HepG2 (cell line): ENCODE data around the gene CUL4B. TPM values are rescaled to one million over a fixed set of nuclear protein-coding genes. Genes with fewer than 3 reads are reported as not detected.

Experiments used
- FOXA3 ChIP-seq: IDR thresholded peaks from 2 replicates; pipeline ENCODE4 v1.6.1; 2016; ENCODE audit warnings: missing genetic modification reagents, missing compliant biosample characterization
- GLI4 ChIP-seq: sonication (generic); formaldehyde crosslinking; IDR thresholded peaks from 2 replicates; pipeline ENCODE4 v1.5.1; 2020; ENCODE audit warnings: missing genetic modification reagents, mild to moderate bottlenecking, moderate library complexity, borderline replicate concordance
- HNRNPLL ChIP-seq: fragments of 200-400 bp; formaldehyde crosslinking; IDR thresholded peaks from 2 replicates; pipeline ENCODE4 v1.6.1; 2017; ENCODE audit warnings: mild to moderate bottlenecking, low read depth, low read length; ENCODE audit not compliant: poor library complexity, severe bottlenecking
- MEIS2 ChIP-seq: sonication (generic); formaldehyde crosslinking; IDR thresholded peaks from 2 replicates; pipeline ENCODE4 v1.9.0; 2021; ENCODE audit warnings: mild to moderate bottlenecking, missing genetic modification reagents
- PAWR ChIP-seq: sonication (generic); formaldehyde crosslinking; IDR thresholded peaks from 2 replicates; pipeline ENCODE4 v1.4.0; 2020; ENCODE audit warnings: missing genetic modification reagents, mild to moderate bottlenecking, borderline replicate concordance
- SKI ChIP-seq: fragments of 450-650 bp; IDR thresholded peaks from one replicate; pipeline ENCODE4 v1.6.1; 2018; ENCODE audit warnings: mild to moderate bottlenecking; ENCODE audit not compliant: partially characterized antibody
- STAG1 ChIP-seq: sonication (generic); formaldehyde crosslinking; IDR thresholded peaks from 2 replicates; pipeline ENCODE4 v1.4.0; 2020; ENCODE audit warnings: missing genetic modification reagents
- U2AF1 ChIP-seq: fragments of 200-400 bp; formaldehyde crosslinking; optimal IDR thresholded peaks from 2 replicates; pipeline ENCODE3; 2017; ENCODE audit warnings: mild to moderate bottlenecking, low read depth, low read length
- ZBTB7A ChIP-seq: sonication (generic); formaldehyde crosslinking; IDR thresholded peaks from 2 replicates; pipeline ENCODE4 v1.8.0; 2022; ENCODE audit warnings: mild to moderate bottlenecking, missing genetic modification reagents
- ZFP36L2 ChIP-seq: sonication (generic); formaldehyde crosslinking; IDR thresholded peaks from 2 replicates; pipeline ENCODE4 v1.4.0; 2020; ENCODE audit warnings: missing genetic modification reagents
- ZFX ChIP-seq: sonication (generic); formaldehyde crosslinking; IDR thresholded peaks from 2 replicates; pipeline ENCODE4 v1.4.0; 2020; ENCODE audit warnings: mild to moderate bottlenecking, low read depth, missing genetic modification reagents, moderate library complexity
- ZNF30 ChIP-seq: sonication (generic); formaldehyde crosslinking; IDR thresholded peaks from 2 replicates; pipeline ENCODE4 v1.5.0; 2020; ENCODE audit warnings: mild to moderate bottlenecking, missing genetic modification reagents
- ZNF530 ChIP-seq: sonication (generic); formaldehyde crosslinking; IDR thresholded peaks from 2 replicates; pipeline ENCODE4 v1.5.0; 2020; ENCODE audit warnings: low read depth, mild to moderate bottlenecking, missing genetic modification reagents
- ZNF703 ChIP-seq: sonication (generic); formaldehyde crosslinking; IDR thresholded peaks from 2 replicates; pipeline ENCODE4 v1.5.1; 2020; ENCODE audit warnings: missing genetic modification reagents, mild to moderate bottlenecking, moderate library complexity, borderline replicate concordance
- ZNF746 ChIP-seq: sonication (generic); formaldehyde crosslinking; IDR thresholded peaks from 2 replicates; pipeline ENCODE4 v1.8.0; 2022; ENCODE audit warnings: mild to moderate bottlenecking, missing genetic modification reagents
- ZNF749 ChIP-seq: sonication (generic); formaldehyde crosslinking; IDR thresholded peaks from 2 replicates; pipeline ENCODE4 v1.8.0; 2022; ENCODE audit warnings: mild to moderate bottlenecking, missing genetic modification reagents, moderate library complexity, borderline replicate concordance
- polyA plus RNA-seq, 8 experiments: library from polyadenylated mRNA; depleted of rRNA in 3 of 8; stranded (reverse) in 7 of 8; unstranded in 1 of 8; fragments of >200 nt; fragmentation: Illumina TruSeq in 4 of 8; extraction: Trizol in 4 of 8; gene quantifications; 2 replicates each; pipeline versions ENCODE4 v1.2.1 to v1.2.3, GENCODE V29; 2011 to 2016; ENCODE audit warnings: low read depth in 4 of 8, missing spikeins in 1 of 8, mixed read lengths in 1 of 8; ENCODE audit not compliant: insufficient read depth in 1 of 8
- total RNA-seq, 5 experiments: library from RNA; depleted of rRNA; stranded (reverse); fragments of >200 nt; fragmentation: Illumina TruSeq; extraction: Trizol; gene quantifications; 2 replicates each; pipeline ENCODE4 v1.2.3, GENCODE V29; 2016; ENCODE audit warnings: low read depth in 1 of 5
- TF ChIP-seq, protein P1 (sequence below): sonication (generic); formaldehyde crosslinking; IDR thresholded peaks from 2 replicates; pipeline ENCODE4 v1.4.0; 2020; ENCODE audit warnings: missing genetic modification reagents
- TF ChIP-seq, protein P2 (sequence below): IDR thresholded peaks from 2 replicates; pipeline ENCODE4 v1.6.1; 2016; ENCODE audit warnings: mild to moderate bottlenecking
- TF ChIP-seq, protein P3 (sequence below): sonication (generic); formaldehyde crosslinking; IDR thresholded peaks from 2 replicates; pipeline ENCODE4 v1.8.1; 2023; ENCODE audit warnings: mild to moderate bottlenecking, missing genetic modification reagents
- TF ChIP-seq, protein P4 (sequence below): sonication (generic); formaldehyde crosslinking; IDR thresholded peaks from 2 replicates; pipeline ENCODE4 v1.4.0; 2020; ENCODE audit warnings: missing genetic modification reagents

The CUL4B gene
- total and polyA plus RNA-seq, 2 of the 13 experiments (the other 11 are each of a cell fraction or from before 2014, with no cell fraction given), result 21.6 to 28.5 TPM

DNA sequence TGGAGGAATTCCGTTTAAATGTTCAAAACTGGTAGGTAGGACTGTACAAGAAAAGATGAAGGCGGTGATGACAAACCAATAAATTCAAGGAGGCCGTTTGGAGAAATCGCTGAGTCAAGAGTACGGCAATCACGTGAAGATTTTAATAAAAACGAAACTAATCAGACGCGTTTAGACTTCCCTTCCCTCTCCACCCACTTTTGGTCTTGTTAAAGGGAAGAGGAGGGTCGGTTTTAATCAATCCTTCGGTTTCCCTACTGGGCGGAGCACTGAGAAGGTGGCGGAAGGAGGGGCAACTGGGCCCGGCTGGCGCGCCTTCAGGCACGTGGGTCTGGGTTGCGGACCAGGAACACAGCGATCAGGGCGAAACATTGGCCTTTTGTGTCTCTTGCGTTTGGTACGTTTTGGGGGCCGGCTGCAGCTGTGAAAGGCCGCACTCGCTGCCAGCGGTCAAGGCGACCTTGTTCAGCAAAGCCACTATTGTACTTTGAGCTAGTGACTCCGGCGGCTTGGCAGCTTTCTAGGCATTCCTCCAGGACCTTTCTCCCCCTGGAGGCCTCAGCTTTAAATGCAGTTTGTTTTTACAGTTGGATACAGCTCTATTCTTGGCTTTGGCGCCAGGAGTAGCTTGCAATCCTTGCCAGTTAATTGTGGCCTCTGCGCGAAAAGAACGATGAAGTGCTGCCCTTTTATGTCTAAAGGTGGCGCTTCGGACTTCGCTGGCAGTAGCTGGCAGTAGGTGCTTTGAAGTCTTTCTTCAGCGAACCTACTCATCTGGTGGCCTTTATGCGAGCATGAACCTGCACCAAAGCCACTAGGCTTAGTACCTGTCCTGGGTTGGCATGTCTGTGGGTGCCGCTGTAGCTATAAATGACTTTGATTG, 74.9 kb downstream of the CUL4B start (continued):
- TF ChIP-seq FOXA3 (peak; percentile 29; the same call in 1 of the 2 replicates), U2AF1 (no peak), HNRNPLL (peak; percentile 76), ZNF30 (CRISPR knock-in tag) (no peak), GLI4 (CRISPR knock-in tag) (no peak), ZFP36L2 (CRISPR knock-in tag) (no peak), PAWR (CRISPR knock-in tag) (no peak), ZNF746 (peak; percentile 25; the same call in 1 of the 2 replicates), ZFX (peak; percentile 79), STAG1 (CRISPR knock-in tag) (peak; percentile 31; the same call in 1 of the 2 replicates), MEIS2 (CRISPR knock-in tag) (no peak), SKI (peak; percentile 60), ZNF530 (CRISPR knock-in tag) (no peak), ZBTB7A (CRISPR knock-in tag) (no peak), ZNF703 (no peak; the same call in 1 of the 2 replicates), ZNF749 (CRISPR knock-in tag) (no peak)
- TF ChIP-seq, protein P1, sequence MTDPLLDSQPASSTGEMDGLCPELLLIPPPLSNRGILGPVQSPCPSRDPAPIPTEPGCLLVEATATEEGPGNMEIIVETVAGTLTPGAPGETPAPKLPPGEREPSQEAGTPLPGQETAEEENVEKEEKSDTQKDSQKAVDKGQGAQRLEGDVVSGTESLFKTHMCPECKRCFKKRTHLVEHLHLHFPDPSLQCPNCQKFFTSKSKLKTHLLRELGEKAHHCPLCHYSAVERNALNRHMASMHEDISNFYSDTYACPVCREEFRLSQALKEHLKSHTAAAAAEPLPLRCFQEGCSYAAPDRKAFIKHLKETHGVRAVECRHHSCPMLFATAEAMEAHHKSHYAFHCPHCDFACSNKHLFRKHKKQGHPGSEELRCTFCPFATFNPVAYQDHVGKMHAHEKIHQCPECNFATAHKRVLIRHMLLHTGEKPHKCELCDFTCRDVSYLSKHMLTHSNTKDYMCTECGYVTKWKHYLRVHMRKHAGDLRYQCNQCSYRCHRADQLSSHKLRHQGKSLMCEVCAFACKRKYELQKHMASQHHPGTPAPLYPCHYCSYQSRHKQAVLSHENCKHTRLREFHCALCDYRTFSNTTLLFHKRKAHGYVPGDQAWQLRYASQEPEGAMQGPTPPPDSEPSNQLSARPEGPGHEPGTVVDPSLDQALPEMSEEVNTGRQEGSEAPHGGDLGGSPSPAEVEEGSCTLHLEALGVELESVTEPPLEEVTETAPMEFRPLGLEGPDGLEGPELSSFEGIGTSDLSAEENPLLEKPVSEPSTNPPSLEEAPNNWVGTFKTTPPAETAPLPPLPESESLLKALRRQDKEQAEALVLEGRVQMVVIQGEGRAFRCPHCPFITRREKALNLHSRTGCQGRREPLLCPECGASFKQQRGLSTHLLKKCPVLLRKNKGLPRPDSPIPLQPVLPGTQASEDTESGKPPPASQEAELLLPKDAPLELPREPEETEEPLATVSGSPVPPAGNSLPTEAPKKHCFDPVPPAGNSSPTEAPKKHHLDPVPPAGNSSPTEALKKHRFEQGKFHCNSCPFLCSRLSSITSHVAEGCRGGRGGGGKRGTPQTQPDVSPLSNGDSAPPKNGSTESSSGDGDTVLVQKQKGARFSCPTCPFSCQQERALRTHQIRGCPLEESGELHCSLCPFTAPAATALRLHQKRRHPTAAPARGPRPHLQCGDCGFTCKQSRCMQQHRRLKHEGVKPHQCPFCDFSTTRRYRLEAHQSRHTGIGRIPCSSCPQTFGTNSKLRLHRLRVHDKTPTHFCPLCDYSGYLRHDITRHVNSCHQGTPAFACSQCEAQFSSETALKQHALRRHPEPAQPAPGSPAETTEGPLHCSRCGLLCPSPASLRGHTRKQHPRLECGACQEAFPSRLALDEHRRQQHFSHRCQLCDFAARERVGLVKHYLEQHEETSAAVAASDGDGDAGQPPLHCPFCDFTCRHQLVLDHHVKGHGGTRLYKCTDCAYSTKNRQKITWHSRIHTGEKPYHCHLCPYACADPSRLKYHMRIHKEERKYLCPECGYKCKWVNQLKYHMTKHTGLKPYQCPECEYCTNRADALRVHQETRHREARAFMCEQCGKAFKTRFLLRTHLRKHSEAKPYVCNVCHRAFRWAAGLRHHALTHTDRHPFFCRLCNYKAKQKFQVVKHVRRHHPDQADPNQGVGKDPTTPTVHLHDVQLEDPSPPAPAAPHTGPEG (CRISPR knock-in tag), result peak; percentile 79
- TF ChIP-seq, protein P2, sequence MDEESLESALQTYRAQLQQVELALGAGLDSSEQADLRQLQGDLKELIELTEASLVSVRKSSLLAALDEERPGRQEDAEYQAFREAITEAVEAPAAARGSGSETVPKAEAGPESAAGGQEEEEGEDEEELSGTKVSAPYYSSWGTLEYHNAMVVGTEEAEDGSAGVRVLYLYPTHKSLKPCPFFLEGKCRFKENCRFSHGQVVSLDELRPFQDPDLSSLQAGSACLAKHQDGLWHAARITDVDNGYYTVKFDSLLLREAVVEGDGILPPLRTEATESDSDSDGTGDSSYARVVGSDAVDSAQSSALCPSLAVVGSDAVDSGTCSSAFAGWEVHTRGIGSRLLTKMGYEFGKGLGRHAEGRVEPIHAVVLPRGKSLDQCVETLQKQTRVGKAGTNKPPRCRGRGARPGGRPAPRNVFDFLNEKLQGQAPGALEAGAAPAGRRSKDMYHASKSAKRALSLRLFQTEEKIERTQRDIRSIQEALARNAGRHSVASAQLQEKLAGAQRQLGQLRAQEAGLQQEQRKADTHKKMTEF (CRISPR knock-in tag), result 0 out of 2 replicates have a peak, but pooled peaks have one; percentile 34
- TF ChIP-seq, protein P3, sequence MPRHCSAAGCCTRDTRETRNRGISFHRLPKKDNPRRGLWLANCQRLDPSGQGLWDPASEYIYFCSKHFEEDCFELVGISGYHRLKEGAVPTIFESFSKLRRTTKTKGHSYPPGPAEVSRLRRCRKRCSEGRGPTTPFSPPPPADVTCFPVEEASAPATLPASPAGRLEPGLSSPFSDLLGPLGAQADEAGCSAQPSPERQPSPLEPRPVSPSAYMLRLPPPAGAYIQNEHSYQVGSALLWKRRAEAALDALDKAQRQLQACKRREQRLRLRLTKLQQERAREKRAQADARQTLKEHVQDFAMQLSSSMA (CRISPR knock-in tag), result no peak
- TF ChIP-seq, protein P4, sequence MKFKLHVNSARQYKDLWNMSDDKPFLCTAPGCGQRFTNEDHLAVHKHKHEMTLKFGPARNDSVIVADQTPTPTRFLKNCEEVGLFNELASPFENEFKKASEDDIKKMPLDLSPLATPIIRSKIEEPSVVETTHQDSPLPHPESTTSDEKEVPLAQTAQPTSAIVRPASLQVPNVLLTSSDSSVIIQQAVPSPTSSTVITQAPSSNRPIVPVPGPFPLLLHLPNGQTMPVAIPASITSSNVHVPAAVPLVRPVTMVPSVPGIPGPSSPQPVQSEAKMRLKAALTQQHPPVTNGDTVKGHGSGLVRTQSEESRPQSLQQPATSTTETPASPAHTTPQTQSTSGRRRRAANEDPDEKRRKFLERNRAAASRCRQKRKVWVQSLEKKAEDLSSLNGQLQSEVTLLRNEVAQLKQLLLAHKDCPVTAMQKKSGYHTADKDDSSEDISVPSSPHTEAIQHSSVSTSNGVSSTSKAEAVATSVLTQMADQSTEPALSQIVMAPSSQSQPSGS (CRISPR knock-in tag), result no peak
